GM21619 (cell line): Measurements from ENCODE around the gene HSD17B12.
A peak's percentile ranks its signal among the peaks of the same experiment; 100 is the strongest.

Experiments used
- ATAC-seq: cut with Tn5 transposase; IDR thresholded peaks from one replicate; pipeline ENCODE4 v1.9.1; 2021; ENCODE audit not compliant: unreplicated experiment

The HSD17B12 gene

DNA sequence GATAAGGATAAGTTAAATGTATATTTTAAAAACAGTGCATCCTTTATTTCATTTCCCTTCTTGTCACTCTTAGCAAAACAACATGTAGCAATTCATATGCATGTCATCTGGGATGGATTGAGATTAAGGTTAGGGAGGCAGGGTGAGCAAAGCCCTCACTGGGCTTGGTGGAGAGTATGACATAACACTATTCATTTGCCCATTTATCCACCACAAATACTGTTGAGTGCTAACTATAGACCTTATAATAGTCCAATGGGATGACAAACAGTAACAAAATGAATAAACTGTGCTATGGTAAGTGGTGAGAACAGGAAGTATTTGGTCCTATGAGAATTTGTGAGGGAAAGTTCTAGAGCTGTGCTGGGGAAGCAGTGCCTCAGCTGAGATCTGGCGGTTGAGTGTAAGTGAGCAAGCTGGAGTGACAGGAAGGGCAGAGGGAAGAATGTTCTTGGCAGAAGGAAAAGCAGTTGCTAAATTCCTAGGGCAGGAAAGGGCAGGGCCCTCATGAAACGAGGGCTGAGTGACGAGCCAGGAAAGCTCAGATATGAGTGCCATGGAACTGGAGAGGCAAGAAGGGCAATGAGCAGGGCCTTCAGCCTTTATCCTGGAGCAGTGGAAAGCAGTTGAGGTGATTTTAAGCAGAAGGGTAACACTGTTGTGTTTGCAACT is 6.7 kb downstream of the HSD17B12 start:
- ATAC-seq, result no peak

DNA sequence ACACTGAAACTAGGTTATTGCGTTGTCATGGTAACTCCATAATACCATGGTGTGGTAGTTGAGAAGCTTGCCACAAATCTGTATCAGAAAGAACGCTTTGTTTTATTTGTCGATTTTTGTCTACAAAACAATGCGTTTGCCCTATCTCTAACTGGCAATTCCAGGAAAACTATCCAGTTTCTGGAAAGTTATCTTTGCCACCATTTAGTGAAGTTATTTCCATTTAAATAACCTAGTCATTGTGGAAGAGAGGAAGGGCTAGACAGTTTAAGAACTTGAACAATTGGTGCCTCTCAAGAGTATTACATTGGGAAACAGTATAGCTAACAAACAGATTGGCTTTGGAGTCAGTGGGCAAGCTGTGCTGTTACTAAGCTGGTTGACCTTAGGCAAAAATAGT is 7.9 kb downstream of the HSD17B12 start:
- ATAC-seq, result no peak

DNA sequence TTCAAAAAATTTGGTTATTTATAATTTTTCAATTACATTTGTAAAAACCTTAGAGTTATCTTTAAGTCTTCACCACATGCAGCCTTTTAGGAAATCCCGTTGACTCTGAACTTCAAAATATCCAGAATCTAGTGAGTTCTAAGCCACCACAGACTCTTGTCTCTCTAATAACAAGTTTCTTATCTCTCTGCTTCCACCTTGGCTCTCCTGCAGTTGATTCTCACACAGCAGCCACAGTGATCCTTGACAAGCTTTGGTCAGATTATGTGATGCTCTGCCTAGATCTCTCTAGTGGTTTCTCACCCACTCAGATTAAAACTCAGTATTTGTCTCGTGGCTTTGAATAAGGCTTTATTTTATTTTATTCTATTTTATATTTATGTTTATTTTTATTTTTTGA is 8.6 kb downstream of the HSD17B12 start:
- no peak for ATAC-seq

DNA sequence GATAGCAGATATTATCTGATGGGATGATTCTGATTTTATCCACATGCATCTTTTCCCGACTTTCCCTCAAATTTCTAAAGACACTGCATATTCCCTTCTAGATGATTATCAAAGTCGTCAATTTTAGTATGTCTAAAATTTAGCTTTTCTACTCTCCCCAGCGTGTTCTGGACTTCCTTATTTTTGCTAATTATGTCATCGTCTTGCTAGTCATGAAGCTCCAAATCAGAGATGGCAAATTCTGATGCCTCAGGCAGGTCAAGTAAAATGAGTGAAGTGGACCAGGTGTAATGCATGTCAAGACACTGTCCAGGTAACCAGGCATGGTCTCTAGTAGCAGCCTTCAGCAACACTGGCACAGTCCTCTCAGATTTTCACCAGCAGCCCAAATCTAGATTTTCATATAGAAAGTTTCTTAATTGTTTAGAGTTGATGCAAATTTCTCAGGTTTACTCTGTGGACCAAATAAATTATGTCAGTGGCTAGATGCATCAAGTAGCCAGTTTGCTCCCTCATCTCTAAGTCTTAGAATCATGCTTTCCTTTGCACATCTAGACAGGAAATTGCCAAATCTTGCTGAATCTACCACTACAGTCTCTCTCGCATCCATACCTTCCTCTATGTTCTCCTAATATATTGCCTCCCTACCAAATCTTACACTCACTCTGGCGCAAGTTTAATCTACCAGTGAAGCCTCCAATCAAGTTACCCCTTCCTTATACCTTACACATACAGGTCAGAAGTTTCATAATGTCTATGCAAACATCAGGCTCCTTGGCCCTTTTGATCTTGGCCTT is 10.6 kb downstream of the HSD17B12 start:
- no peak for ATAC-seq

DNA sequence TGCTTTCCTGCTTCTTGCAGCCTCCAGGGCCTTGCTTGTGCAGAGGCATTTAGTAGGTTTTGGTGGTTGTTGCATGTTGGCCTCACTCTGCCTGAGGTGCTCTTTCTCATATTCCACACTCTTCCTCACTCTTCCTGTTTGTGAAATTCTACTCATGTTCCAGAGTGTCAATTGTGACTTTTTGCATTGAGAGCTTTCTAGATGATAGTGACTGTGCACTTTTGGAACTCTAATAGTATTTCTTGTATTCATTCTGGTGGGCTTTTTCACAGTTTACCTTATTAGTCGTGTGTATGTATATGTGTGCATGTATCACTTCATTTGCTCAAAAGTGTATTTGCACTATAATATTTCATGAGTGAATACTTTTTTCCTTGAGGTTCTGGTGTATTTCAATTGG is 11.3 kb downstream of the HSD17B12 start:
- ATAC-seq, result no peak

DNA sequence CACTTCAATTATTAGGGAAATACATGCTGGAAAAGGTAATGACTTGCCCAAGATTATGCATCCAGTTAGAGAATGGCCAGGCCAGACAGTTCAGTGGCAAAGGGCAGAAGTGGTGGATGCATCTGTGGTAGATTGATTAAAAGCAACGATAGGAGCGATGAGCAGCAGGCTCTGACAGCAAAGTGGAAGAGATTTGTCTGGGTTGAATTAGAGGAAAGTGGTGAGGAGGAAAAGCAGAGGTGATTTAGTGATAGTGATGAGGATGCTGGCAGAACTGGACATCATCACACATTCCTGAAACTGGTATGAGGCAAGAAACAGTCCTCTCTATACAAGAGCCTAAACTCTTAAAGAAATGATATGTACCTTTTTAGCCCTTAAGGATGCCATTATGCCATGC is 12.5 kb downstream of the HSD17B12 start:
- no peak for ATAC-seq

DNA sequence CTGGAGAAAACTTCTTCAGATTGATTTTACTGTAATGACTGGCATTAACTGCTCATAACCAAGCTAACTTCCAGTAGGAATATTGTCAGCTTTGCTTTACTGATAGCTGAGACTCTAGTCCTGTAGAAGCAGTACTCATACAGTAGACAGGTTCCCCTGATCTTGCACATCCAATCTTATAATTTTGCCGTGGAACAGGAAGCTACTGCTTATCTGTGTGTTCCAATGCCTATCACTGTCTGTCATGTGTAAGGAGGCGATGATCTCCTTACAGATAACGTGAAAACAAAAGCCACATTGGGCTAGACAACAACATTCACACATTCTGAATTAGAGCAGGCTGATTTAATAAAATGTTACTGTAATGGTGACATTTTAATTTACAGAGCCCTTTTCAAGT is 13.2 kb downstream of the HSD17B12 start:
- no peak for ATAC-seq

DNA sequence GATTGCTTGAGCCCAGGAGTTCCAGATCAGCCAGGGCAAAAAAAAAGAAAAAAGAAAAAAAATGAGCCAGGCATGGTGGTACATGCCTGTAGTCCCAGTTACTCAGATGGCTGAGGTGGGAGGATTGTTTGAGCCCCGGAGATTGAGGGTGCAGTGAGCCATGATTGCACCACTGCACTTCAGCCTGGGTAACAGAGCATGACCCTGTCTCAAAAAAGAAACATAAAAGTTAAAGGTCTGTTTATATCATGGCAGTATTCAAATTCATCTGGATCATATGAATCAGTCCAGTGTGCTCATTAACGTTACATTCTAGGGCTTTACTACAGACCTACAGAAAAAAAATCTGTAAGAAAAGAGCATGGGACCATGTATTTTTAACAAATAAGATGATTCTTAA is 13.9 kb downstream of the HSD17B12 start:
- peak; percentile 62 for ATAC-seq

DNA sequence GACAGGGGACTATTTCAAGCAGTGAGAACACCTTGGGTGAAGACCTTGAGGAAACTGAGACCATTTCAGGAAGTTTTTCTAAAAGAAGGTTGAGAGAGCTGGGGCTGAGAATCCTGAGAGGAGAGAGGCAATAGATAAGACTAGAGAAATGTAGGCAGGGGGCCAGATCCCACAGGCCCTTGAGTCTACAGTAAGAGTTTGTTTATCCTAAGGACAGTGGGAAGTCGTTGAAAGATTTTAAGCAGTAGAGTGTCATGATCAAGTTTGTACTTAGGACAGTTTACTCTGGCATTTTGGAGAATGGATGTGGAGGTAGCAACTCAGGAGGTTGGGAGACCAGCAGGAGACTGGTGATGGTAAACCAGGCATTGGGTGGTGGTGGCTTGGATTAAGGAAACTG is 17.1 kb downstream of the HSD17B12 start:
- ATAC-seq, result no peak

DNA sequence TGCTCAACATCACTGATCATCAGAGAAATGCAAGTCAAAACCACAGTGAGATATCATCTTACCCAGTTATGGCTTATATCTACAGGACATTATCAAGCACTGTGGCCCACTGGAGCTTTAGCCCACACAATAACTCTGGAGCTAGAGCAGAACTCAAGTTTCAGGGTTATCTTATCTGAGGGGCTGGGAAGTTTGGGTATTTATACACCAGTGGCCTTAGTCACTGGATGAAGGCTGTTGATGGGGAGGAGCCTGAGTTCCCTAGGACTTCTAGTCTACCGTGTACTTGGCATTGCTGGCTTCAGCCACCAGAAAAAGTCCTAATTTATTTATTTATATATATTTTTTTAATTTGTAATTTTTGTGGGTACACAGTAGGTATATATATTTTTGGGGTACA is 19.3 kb downstream of the HSD17B12 start:
- ATAC-seq, result no peak

DNA sequence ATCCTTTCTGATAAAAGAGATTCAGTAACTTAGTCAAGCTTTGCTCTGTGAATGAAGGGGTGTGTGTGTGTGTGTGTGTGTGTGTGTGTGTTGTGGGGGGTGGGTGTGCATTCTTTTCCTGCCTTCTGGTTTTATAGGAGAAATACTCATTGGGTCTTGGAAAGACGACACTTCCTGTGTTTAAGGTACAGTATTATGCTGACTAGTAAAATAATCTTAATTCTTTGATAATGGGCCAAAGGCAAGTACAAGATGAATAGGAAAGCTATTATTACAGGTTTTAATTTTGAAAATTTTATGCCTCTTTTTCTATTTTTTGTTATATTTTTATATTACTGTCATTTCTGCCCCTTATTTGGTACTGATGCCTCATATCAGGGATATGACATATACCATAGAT is 26.1 kb downstream of the HSD17B12 start:
- no peak for ATAC-seq

DNA sequence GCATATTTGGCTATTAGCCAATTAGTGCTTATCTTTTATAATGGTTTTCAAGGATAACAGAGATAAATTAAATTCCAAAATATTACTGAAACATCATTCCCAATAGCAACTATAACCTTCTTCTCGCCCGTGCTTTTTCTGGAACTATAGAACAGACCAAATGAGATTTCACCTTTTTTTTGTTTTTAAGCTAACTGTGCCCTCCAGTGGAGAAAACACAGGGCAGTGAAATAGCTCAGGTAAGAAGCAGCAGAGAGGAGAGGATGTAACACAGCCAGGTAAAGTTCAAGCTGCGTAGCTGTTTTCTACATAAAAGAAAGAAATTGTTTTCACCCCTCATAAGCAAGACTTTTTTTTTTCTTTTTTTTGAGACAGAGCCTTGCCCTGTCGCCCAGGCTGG is 28.2 kb downstream of the HSD17B12 start:
- ATAC-seq, result no peak

DNA sequence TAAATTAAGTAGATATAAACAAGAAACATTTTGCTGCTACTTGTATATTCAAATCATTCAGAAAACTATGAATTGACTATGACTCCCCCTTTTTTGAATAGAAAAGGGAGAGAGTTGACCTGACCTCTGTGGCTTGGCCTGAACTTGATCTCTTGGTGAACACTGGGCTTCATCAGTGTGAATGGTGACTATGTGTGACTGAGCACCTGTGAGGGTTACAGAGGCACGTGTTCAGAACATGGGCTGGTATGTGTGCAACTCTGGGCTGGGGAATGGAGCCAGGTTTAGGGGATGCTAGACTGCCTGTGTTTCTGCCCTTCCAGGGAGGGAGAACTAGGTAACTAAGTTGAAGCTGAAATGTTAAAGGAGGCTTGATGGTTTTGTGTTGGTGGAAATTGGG is 29.2 kb downstream of the HSD17B12 start:
- ATAC-seq, result no peak

DNA sequence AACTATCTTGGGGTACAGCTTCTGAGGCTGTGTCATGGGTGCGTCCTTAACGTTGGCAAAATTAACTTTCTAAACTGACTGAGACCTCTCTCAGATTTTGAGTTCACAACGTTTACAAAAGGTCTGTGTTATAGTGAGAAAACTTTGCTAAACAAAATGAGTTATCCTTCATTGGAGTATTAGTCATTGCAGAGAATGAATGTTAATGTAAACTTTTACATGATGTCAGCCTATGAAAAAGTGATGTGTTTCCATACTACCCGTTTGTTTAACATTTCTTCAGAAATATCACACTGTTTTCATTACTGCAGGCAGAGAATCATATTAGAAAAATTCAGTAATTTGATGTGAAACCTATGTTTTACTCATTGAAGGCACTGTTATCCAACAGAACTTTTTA is 32.1 kb downstream of the HSD17B12 start:
- ATAC-seq, result no peak

DNA sequence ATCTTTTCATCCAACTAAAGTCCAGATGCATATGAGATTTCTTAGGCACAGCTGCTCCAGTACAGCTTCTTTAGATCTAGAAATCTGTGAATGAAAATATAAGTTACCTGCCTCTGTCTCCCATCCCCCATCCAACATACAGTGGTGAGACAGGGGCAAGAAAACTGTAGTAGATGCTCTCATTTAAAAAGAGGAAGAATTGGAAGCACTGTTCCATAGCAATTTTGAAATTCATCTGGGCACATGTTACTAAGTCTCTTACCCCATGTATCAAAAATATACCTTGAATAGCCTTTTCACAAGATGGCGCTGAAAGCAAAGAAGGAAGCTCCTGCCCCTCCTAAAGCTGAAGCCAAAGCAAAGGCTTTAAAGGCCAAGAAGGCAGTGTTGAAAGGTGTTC is 37.8 kb downstream of the HSD17B12 start:
- no peak for ATAC-seq

DNA sequence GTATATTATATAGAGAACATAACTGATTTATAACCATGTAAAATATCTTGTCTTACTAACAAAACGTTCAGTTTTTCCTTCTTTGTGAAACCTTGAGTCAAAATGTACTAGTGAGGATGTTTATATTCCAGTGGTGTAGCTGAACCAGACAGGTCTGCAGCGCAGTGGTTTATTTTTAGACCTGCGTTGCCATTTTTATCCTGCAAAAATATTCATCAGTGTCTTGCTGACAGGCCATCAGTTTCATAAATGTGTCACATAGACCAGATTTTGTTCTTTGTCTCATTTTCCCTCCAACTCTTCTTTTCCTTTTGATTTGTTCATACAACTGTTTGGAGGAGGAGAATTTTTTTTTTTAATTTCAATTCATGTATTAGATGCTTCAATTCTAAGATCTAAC is 43.1 kb downstream of the HSD17B12 start:
- ATAC-seq, result no peak

DNA sequence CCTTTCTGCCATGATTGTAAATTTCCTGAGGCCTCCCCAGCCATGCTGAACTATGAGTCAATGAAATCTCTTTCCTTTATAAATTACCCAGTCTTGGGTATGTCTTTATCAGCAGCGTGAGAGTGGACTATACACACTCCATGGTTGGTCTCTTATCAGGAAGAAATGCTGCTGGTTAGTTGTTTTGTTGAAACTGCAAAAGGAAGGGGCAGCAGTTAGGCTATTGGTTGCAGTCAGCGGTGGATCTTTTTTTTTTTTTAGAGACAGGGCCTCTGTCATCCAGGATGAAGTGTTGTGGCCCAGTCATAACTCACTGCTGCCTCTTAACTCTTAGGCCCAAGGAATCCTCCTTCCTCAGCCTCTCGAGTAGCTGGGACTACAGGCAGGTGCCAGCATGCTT is 51.7 kb downstream of the HSD17B12 start:
- ATAC-seq, result no peak

DNA sequence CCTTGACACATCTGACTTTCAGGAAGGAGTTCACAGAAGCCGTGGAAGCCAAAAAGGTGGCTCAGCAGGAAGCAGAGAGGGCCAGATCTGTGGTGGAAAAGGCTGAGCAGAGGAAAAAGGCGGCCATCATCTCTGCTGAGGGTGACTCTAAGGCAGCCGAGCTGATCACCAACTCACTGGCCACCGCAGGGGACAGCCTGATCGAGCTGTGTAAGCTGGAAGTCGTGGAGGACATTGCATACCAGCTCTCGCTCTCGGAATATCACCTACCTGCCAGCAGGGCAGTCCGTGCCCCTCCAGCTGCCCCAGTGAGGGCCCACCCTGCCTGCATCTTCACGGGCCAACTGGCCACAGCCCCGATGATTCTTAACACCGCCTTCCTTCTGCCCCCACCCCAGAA is 53.7 kb downstream of the HSD17B12 start:
- no peak for ATAC-seq

DNA sequence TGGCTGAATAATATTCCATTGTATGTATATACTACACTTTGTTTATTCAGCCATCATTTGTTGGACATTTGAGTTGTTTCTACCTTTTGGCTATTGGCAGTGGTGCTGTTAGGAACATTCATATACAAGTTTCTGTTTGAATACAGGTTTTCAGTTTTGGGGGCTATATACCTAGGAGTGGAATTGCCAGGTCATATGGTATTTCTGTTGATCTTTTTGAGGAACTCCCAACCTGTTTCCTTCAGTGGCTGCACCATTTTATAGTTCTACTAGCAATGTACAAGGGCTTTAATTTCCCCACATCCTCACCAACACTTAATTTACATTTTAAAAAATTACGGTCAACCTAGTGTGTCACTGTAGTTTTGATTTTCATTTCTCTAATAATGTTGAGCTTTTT is 54.6 kb downstream of the HSD17B12 start:
- ATAC-seq, result no peak

DNA sequence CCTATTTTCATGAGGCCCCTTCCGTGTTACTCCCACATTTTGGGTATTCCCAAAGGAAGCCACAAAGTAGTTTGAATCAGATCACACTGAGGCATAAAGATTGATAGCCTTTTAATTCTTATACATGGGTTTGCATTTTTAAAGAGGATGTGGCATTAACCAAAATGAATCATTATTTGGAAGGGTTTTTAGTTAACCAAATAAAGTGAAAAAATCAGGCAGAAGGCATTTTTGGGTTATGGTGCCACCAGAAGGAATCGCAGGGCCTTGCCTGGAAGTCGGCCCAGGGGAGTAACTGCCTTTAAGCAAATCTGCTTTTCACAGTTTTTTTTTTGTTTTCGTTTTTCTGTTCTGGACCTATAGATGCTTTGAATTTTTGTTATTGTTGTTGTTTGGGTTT is 55.4 kb downstream of the HSD17B12 start:
- ATAC-seq, result no peak

DNA sequence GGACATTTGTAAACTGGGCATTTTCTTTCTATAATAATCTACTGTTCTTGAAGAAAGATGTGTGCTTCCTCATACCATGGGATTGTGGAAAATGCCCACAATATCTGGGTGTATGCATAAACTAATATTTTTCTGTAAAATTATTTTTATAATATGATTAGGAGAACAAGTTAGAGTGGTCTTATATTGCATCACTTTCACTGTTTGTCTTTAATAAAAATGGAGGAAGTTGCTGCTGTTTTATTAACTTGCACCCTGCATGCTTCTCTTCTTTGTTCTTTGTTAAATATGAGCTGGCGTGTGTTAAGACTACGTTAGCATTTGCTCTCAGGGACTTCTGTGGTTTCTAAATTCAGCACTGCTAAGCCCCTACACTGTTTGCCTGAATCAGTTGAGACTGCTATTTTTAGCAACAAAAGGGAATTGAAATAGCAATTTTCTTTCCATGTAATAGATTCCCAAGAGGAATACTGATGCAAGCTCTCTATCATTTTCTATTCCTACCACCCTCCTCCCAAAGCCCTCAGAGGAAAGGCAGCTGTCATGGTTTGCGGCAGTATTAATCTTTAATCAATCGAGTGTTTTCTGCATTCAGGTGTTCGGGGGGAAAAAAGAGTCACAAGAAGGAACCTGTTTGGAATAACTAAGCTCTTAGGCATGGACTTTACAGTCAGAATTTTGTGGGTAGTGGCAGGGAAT is 56.1 kb downstream of the HSD17B12 start:
- peak; percentile 38 for ATAC-seq

DNA sequence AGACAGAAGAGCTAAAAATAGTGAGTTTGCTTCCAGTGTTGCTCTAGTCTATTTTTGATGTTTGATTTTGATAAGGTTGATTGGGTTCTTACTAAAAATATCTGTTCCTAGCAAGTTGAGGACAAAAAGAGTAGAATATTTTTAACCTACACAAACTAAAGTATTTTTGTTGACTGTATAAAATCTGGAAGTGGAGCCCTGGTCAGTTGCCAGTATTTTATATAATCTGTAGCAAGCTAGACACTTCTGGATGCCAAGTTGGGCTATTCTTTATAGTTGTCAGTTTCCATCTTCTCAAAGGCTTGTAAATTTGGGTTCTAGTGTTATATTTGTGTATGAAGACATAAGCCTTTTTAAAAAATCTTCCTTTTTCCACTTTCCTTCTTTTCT is 56.7 kb downstream of the HSD17B12 start:
- ATAC-seq, result no peak
